HG02973 (cell line): ENCODE results near the gene PTPMT1.

Experiments
- ATAC-seq: cut with Tn5 transposase; IDR thresholded peaks from one replicate; pipeline ENCODE4 v1.9.1; 2021; ENCODE audit warnings: moderate library complexity; ENCODE audit not compliant: unreplicated experiment

The PTPMT1 gene

GRCh38 chr11:47577460-47578041 lies 12.2 kb downstream of the PTPMT1 start:
- no peak for ATAC-seq

- peak; percentile 91 for ATAC-seq
These were observed 13.4 kb downstream of the PTPMT1 start, which contains the start of the genes KBTBD4 and NDUFS3 for GRCh38 chr11:47578524-47579494. KBTBD4 (minus strand) TSS chr11:47578970; CDS start chr11:47578951, 19 bp downstream. NDUFS3 (plus strand) TSS chr11:47579074; CDS start chr11:47579092, 18 bp downstream.

- no peak for ATAC-seq
These were observed 18.4 kb downstream of the PTPMT1 start for GRCh38 chr11:47583844-47584243.

GRCh38 chr11:47586098-47586855 lies 20.9 kb downstream of the PTPMT1 start, which contains the start of gene FAM180B:
FAM180B (plus strand) TSS chr11:47586678; CDS start chr11:47586769, 91 bp downstream.
- ATAC-seq, result no peak

GRCh38 chr11:47587039-47587716 lies 21.8 kb downstream of the PTPMT1 start:
- ATAC-seq, result no peak

GRCh38 chr11:47587723-47588326 lies 22.4 kb downstream of the PTPMT1 start:
- no peak for ATAC-seq

- ATAC-seq, result no peak
These were observed 23.7 kb downstream of the PTPMT1 start for GRCh38 chr11:47589118-47589517.

- ATAC-seq, result no peak
These were observed 24.2 kb downstream of the PTPMT1 start for GRCh38 chr11:47589584-47589976.

GRCh38 chr11:47589977-47590861 lies 24.8 kb downstream of the PTPMT1 start:
- ATAC-seq, result no peak

- no peak for ATAC-seq
These were observed 26.4 kb downstream of the PTPMT1 start for GRCh38 chr11:47591764-47592163.

GRCh38 chr11:47592251-47592650 lies 26.9 kb downstream of the PTPMT1 start:
- no peak for ATAC-seq

- no peak for ATAC-seq
These were observed 27.6 kb downstream of the PTPMT1 start for GRCh38 chr11:47592970-47593369.

GRCh38 chr11:47593492-47593933 lies 28.1 kb downstream of the PTPMT1 start:
- ATAC-seq, result no peak

- no peak for ATAC-seq
These were observed 28.8 kb downstream of the PTPMT1 start, which contains the start of gene C1QTNF4 for GRCh38 chr11:47593934-47594855. C1QTNF4 (minus strand) TSS chr11:47594411; CDS start chr11:47590810, 3,601 bp downstream.

GRCh38 chr11:47595029-47595428 lies 29.6 kb downstream of the PTPMT1 start:
- ATAC-seq, result no peak

- no peak for ATAC-seq
These were observed 30.6 kb downstream of the PTPMT1 start for GRCh38 chr11:47595967-47596366.

GRCh38 chr11:47599902-47600301 lies 34.5 kb downstream of the PTPMT1 start:
- no peak for ATAC-seq

GRCh38 chr11:47603295-47603694 lies 37.9 kb downstream of the PTPMT1 start:
- no peak for ATAC-seq
